Ramos (cell line): ENCODE measurements around the gene MANEAL.
"Not testable (repeated sequence)": the region's sequence is repeated elsewhere in the genome, so short reads cannot be mapped to it uniquely, and the experiment has no call there.

Experiments used
- in situ Hi-C: fragments of 300-500 bp; cut with MboI; formaldehyde crosslinking; loops from one replicate; pipeline ENCODE4 v1.14.3; 2022; ENCODE audit warnings: low sequenced_read_pairs; ENCODE audit not compliant: unreplicated experiment

MANEAL gene, protein sequence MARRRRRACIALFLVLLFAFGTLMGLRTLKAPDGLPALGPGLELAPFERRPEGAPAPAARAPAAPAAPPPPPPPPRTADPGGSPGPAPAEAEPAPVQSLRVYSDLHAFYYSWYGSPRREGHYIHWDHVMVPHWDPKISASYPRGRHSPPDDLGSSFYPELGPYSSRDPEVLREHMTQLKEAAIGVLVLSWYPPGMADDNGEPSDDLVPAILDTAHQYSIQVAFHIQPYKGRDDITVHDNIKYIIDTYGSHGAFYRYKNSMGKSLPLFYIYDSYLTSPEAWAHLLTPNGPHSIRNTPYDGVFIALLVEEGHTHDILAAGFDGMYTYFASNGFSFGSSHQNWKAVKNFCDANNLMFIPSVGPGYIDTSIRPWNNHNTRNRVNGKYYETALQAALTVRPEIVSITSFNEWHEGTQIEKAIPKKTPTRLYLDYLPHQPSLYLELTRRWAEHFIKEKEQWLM

DNA sequence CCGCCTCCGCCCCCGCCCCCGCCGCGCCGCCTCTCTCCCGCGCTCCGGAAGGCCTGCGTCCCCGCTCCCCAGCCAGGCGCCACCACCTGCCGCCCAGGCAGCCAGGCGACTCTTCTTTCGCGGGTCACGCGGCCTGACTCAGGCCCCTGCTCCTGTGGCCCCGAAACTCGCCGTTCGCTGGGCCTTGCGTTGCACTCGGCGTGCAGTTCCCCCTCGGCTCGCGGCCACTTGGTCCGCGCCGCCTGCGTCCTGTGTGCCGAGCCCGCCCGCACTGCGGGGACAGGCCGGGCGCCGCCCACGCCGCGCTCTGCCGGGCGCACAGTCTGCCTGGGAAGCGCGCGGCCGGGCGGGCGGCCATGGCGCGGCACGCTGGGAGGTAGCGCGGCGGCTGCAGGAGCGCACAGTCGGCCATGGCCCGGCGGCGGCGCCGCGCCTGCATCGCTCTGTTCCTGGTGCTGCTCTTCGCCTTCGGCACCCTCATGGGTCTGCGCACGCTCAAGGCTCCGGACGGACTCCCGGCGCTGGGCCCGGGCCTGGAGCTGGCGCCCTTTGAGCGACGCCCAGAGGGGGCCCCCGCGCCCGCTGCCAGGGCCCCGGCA lies at the start of gene MANEAL:
Gene MANEAL, plus strand, starts transcription at position 75 of the 599 bp plus-strand sequence. Its CDS starts 336 bp downstream, at position 411.
- in situ Hi-C loops, result no loop called here

DNA sequence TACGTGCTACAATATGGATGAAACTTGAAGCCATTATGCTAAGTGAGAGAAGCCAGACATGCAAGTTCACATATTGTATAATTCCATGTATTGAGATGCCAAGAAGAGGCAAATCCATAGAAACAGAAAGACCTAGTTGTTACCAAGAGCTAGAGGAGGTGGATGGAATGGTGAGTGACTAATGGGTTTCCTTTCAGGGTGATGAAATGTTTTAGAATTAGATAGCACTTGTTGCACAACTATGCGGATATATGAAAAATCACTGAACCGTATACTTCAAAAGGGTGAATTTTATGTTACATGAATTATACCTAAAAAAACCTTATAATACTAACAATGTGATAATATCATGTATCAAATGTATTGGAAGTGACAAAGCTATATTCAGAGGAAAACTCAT lies 46.8 kb upstream of the MANEAL start:
- in situ Hi-C loops, result no loop called here

DNA sequence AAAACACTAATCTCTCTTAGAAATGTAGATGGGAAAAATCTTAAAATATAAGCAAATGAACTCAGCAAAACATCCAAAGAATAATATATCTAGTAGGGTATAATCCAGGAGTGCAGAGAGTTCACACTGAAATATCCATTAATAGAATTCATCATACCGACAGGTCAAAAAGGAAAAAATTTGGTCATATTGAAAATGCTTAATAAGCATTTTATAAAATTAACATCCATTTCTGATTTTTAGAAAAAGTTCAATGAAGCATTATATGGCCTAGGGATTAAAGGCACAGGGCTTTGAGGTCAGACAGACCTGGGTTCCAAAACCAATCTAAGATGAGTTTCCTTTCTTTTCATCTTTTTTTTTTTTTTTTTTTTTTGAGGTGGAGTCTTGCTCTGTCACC lies 45.1 kb upstream of the MANEAL start:
- in situ Hi-C loops, result no loop called here

DNA sequence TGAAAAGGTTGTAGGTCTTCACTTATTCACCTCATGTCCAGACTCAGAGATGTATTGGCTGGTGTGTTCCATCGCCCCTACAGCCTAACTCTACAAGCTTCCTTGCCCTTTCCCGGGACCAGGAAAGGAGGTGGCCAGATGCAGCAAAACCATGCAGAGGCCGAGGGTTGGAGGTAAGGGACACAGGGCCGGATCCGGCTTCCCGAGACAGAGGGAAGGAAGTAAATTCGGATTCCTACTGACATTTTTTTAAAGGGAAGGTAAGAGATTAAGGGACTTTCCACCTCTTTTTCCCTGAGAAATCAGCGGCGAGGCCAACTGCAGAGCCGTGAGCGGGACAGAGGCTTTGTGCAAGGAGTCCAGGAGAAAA lies 41.4 kb upstream of the MANEAL start:
- in situ Hi-C loops, result no loop called here

DNA sequence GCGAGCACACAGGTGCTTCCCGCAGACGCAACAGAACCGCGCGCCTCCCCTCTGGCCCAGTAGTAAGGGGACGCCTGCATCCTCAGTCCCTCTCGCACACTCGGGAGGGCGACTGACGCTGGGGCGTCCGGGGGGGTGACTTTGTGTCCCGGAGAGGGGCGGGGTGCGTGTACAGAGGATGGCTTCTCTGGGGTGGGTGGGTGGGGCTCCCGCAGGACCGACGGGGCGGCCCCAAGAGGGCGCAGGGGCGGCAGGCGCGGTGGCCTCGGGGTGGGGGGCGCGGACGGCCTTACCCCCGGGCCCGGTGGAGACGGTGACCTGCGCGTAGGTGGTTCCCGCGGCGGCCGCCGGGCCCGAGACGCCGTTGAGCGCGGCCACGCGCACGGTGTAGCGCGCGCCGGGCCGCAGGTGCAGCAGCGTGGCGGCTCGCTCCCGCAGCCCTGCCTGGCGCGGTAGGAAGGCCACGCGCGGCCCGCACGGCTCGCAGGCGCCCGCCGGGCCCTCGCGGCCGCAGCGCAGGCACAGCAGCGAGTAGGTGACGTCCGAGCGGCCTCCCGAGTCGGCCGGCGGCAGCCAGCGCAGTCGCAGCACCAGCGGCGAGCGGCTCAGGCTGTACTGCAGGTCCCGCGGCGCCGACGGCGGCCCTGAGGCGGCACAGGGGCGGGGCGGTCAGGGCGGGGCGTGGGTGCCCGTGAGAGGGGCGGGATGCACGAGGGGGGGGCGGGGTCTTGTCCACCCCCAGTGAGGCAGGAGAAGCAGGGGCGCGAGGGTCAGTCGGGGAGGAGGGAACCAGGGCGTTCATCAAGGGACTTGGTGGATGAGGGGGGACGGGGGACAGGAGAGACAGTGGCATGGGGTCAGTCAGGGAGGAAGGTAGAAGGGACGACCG lies 40.8 kb upstream of the MANEAL start:
- in situ Hi-C loops, result no loop called here

DNA sequence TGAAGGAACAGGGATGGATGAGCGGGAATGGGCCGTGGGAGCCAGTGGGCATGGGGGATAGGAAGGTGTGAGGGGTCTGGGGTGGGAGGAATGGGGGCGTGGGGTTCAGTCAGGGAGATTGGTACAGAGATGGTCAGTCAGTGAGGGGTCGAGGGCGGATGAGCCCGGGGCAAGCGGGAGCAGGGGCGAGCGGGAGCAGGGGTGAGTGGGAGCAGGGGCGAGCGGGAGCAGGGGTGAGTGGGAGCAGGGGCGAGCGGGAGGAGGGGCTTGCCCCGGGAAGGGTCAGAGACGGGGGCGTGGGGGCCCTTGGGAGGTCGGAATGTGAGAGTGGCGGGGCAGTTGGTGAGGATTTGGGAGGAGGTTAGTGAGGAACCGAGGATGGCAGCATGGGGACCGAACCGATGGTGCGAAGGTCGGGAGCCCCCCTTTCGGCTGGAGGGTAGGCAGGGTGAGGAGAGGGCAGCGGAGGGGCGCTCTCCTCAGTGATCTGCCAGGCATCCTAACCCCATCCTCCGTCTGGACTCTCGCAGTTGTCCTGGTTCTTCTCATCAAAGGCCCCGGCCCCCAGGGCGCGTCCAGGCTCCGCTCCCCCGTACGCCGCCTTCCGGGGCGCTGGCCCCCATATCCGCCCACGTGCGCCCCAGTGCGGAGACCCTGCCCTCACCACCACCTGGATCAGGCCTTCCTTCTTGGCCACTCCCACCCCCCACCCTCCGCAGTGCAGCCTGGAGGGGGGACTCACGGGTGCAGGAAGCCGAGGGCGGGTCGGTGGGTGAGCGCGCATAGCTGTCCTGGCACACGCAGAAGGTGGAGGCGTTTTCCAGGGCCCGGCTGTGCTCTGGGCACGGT lies 40.0 kb upstream of the MANEAL start:
- in situ Hi-C loops, result no loop called here

DNA sequence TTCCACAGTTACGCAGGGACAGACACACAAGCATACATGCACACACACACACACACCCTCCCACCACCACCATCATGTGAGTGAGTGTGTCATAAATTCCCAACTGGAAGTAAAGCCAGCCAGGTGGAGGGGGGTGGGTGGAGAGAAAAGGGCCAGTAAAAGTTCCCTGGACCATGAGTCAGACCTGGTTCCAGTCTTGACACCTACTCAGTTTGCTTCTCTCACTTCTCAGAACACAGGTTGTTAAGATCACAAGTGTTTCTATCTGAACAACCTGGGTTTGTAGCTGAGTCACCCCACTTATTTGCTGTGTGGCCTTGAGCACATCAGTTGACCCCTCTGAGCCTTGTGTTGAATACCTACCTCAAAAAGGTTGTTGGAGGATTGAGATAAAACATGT lies 38.4 kb upstream of the MANEAL start:
- in situ Hi-C loops, result no loop called here

DNA sequence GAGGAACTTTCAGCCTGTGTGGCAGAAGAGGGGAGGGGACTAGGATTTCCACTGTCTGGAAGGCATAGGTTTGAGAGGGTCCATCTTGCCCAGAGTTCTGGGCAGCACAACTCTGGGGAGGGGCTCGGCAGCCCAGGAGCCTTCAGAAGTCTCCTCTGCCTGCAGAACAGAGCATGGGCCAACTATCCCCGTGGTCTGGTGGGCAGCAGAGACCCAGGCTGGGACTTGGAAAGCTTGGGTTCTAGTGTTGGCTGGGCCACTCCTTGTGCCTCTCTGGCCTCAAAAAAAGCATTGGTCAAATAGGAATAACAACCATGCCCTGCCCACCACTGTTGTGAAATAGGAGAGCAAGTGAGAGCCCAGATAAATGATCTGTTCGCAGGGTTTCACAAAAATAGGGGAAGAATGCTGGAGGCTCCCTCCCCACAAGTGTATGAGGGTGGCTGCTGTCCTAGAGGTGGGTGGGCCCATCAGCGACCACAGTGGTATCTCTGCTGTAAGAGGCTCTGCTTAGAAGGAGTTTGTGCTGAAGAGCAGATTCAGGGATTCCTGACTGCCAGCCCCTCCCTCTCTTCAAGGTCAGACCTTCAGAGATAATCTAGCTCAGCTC lies 37.6 kb upstream of the MANEAL start:
- in situ Hi-C loops, result no loop called here

DNA sequence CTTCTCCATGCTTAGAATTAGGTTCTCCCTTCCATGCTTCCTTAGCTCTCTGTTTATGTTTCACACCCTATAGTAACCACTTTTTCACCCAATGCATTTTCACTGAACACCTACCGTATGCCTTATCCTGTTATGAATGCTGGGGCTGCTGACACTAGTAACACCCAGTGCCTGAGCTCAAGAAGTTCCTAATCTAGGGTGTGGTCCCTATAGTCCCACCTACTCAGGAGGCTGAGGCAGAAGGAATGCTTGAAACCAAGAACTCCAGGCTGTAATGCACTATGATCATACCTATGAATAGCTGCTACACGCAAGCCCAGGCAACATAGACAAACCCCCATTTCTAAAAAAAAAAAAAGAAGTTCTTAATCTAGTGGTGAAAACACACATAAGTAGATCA lies 34.2 kb upstream of the MANEAL start:
- in situ Hi-C loops, result no loop called here

DNA sequence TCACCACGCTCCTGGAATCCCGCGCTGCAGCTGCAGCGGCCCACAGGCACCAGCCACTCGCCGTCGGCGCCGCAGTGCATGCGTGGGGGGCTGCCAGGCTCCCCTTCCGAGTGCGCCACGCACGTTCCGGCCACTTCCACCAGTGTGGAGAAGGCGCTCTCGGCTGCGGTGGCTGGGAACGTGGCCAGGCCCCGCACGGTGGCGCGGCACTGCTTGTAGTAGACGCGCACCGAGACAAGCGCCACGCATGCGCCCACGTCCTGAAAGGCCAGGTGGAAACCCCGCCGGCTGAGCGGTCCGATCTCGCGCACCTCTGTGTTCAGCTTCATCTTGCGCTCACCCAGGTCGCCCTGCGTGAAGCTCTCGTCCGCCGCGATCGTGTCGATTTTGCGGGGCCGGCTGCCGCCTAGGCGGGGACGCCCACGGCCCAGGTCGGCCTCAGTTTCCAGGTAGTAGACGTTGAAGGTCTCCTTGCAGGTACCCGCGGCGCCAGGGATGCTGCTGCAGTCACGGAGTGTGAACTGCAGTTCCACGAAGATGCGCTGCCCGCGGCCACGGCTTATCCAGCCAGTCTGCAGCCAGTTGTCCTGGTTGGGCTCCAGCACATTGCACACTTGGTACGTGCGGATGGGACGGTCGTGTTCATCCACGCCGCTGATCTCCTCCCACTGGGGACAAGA lies 32.1 kb upstream of the MANEAL start:
- in situ Hi-C loops, result no loop called here

DNA sequence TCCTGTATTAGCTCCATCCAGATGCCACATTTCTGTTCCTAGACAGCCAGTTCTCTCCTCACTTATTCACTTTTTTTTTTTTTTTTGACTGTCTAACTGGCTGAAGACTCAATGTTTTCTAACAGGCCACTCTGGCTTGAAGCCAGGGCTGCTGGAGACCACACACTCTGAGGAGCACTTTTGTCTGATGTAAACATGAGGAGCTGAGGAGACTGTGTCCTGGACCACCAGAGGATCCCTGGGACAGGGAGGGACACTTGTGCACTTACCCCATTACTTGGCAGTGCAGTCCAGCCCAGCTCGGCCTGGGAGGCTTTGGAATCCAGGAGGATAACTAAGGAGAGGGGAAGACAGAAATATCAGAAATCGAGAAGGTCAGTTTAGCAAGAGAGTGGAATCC lies 31.1 kb upstream of the MANEAL start:
- in situ Hi-C loops, result no loop called here

DNA sequence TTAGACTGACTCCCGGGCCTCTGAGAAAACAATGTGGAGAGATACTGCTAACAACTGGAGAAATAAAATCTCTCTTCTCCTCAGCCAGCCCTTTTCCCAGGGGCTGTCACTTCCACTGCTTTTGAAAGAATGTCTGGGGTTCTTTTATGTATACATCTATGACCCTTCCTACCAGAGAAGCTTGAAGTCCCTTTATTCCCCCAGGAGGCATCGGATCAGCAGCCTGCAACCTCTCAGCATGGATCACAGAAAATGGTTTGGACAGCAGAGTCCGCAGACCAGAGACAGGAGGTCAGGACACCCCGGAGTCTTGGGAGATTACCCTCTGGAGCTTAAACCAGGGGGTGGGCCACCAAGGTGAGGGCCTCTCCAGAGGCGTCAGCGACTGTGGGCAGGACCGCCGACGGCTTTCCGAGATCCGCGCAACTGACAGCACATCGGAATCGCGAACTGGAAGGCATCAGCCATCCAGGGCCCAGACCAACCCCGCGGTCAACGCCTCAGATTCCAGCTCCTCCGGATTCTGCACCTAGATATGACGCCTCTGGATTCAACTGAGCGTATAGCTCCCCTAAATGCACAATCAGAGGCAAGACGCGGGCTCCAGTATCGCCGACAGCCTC lies 29.7 kb upstream of the MANEAL start:
- in situ Hi-C loops, result no loop called here

DNA sequence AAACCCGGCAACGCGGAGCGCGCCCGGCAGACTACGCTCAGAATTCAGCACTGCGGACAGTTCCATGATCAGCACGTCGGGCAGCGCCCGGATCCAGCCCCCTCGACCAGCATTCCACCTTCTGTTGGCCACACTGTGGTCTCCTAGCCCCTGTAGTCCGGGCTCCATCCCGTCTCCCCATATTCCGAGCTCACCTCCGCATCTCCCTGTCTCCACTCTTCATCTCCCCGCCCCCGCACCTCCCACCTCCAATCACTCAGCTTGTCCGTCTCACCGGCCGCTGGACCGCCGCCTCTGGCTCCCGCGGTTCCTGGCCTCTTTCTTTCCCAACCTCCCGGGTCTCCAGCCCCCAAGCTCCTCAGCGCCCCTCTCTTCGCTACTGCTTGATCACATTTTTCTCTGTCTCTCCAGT lies 29.2 kb upstream of the MANEAL start:
- in situ Hi-C loops, result no loop called here

DNA sequence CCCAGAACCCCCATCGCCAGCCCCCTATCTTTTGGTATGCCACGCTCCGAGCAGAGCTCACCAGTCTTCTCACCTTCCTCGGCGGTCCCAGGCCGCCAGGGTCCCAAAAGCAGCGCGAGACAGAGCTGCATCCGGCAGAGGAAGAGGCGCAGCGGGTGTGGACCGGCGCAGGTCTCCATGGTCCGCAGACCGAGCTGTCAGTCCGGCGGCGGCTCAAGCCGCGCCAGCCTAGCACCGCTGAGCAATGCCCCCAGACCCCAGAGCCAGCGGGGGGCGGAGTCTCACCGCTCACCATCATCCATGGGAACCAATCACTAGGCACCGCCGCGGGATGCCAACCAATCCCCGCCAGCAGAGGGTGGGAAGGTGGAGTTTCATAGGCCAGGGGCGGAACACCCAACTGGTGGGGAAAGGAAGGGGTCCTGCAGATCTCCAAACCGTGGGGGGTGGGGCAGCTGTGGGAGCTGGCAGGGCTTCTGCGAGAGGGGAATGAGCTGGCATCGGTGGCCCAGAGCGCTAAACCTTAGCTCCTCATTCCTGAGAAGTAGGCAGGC lies 28.7 kb upstream of the MANEAL start, which contains the start of gene EPHA10:
Gene EPHA10, minus strand, starts transcription at position 233 of the 554 bp plus-strand sequence. Its CDS starts 54 bp downstream, at position 179.
- in situ Hi-C loops, result no loop called here

DNA sequence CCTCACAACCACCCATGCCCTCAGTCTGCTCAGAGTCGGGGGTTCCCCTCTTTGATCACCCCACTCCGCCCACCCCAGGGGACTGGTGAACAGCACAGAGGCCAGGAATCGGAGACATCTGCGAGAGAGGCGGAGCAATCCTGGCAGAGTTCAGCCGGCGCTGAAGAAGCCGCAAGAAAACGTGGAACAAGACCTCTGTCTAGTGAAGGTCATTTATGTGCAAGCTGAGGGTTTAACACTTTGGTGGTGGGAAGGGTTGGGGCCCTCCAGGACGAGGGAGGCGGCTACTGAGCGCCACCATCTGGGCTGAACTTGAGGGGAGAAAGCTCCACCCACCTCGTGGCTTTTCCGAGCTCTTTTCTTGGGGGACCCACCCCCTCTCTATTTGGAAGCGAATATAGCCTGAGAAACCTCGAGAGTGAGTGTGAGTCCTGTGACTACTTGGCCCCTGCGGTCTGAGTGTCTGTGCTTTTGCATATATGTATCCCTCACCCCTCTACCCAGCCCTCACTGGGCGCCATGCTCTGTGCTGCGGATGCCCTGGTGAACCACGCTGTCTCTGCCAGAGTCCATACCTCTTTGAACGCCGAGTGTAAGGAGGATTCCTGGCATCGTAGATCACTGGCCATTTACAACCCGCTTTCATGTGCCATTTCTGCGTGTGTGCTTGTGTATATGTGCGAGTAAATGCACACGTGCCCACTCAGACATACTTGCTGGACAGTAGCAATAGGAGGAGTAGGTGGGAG lies 27.6 kb upstream of the MANEAL start:
- in situ Hi-C loops, result no loop called here

DNA sequence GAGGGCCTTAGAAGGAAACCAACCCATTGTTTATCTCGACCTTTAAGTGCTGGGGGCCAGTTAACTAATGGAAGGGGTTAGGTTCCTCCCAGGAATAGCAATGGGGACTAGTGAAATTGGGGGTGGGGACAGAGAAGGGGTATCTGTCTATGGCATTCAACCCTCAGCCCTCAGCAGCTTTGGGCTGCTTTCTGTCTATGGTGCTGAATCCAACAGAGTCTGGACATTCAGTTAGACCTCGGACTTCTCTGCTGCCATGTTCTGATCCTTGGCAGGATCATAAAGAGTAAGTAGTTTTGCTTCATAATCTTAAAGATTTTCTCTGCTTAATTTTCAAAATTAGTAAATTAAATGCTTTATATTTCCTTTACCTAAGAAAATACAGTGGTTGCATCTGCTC lies 26.2 kb upstream of the MANEAL start:
- in situ Hi-C loops, result no loop called here

DNA sequence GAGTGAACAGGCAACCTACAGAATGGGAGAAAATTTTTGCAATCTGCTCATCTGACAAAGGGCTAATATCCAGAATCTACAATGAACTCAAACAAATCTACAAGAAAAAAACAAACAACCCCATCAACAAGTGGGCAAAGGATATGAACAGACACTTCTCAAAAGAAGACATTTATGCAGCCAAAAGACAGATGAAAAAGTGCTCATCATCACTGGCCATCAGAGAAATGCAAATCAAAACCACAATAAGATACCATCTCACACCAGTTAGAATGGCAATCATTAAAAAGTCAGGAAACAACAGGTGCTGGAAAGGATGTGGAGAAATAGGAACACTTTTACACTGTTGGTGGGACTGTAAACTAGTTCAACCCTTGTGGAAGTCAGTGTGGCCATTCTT lies 22.2 kb upstream of the MANEAL start:
- in situ Hi-C loops, result not testable (repeated sequence)
